GM11168 (cell line): ENCODE data around the gene PAWR.
"Not testable (repeated sequence)": the region's sequence is repeated elsewhere in the genome, so short reads cannot be mapped to it uniquely, and the experiment has no call there.

Source experiments
- in situ Hi-C: fragments of 300-500 bp; cut with MboI; formaldehyde crosslinking; loops from one replicate; pipeline ENCODE4 v1.12.0; 2022; ENCODE audit warnings: low sequenced_read_pairs; ENCODE audit not compliant: unreplicated experiment

PAWR gene

GRCh38 chr12:79652521-79652920, 38.2 kb downstream of the PAWR start:
- in situ Hi-C loops, result no loop called here

DNA sequence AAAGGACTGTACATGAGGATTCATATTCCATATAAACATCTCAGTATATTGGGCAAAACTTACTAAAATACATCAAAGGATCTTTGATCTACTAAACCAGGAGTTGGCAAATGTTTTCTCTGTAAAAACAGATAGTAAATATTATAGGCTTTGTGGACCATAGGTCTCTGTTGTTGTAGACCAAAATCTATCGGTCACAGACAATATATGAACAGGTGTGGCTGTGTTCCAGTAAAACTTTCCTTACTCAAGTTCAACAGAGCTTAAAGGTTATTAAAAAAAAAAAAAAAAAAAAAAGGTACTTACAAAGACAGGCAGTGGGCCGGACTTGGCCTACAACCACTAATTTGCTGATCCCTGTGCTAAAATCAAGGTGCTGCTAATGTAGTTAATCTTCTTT, 40.3 kb downstream of the PAWR start:
- in situ Hi-C loops, result no loop called here

- in situ Hi-C loops, result no loop called here
These were observed 41.9 kb downstream of the PAWR start for GRCh38 chr12:79648881-79649280.

DNA sequence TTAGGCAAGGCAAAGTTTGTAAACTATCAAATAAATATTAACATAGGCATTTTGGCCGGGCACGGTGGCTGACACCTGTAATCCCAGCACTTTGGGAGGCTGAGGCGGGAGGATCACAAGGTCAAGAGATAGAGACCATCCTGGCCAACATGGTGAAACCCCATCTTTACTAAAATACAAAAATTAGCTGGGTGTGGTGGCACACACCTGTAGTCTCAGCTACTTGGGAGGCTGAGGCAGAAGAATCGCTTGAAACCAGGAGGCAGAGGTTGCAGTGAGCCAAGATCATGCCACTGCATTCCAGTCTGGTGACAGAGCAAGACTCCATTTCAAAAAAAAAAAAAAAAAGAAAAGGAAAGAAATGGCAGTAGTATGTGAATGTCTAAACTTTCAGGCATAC, 43.9 kb downstream of the PAWR start:
- in situ Hi-C loops, result not testable (repeated sequence)

DNA sequence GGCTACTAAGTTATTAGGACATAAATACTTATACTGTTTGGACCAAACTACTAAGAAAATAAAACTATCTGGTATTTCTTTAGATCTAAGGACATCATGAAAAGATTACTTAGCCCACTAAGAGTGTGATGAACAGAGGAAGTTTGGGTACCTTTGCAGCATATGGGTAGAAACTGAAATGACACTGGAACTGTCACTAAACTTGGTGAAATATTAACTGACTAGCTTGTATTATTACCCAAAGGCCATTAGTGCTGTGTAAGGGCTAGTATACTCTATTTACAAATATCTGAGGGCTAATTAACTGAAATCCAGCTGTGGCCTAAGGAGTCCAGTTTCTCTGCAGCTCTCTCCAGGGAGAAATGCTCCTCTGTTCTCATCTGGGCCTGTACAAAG, 45.5 kb downstream of the PAWR start:
- in situ Hi-C loops, result no loop called here

- in situ Hi-C loops, result no loop called here
These were observed 46.2 kb downstream of the PAWR start for GRCh38 chr12:79644274-79645234.

GRCh38 chr12:79643821-79644220, 46.9 kb downstream of the PAWR start:
- in situ Hi-C loops, result no loop called here

GRCh38 chr12:79638490-79638889, 52.3 kb downstream of the PAWR start:
- in situ Hi-C loops, result no loop called here

DNA sequence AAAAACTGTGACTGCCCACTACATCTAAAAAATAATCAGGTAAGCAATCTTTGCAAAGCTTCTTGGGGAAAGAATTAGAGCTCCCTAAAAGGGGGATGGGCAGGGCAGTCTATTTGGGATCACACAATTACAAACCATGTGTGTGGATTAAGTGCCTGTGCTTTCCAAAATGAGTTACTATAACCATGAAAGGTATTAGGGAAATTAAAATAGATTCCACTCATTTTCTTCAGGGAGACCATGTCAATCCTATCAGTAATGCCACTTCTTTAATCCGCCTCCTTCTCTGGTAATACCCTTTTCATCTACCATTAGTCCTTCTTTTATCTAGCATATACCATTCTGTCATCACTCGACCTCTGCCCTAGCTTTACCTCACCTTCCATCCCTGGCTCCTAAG, 53.7 kb downstream of the PAWR start:
- in situ Hi-C loops, result no loop called here

- in situ Hi-C loops, result no loop called here
These were observed 55.1 kb downstream of the PAWR start for GRCh38 chr12:79635676-79636075.

- in situ Hi-C loops, result no loop called here
These were observed 55.8 kb downstream of the PAWR start for GRCh38 chr12:79634957-79635471.

- in situ Hi-C loops, result no loop called here
These were observed 61.2 kb downstream of the PAWR start for GRCh38 chr12:79629561-79629960.

DNA sequence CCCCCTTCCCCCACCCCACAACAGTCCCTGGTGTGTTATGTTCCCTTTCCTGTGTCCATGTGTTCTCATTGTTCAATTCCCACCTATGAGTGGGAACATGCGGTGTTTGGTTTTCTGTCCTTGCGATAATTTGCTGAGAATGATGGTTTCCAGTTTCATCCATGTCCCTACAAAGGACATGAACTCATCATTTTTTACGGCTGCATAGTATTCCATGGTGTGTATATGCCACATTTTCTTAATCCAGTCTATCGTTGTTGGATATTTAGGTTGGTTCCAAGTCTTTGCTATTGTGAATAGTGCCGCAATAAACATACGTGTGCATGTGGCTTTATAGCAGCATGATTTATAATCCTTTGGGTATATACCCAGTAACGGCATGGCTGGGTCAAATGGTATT, 64.0 kb downstream of the PAWR start:
- in situ Hi-C loops, result not testable (repeated sequence)

DNA sequence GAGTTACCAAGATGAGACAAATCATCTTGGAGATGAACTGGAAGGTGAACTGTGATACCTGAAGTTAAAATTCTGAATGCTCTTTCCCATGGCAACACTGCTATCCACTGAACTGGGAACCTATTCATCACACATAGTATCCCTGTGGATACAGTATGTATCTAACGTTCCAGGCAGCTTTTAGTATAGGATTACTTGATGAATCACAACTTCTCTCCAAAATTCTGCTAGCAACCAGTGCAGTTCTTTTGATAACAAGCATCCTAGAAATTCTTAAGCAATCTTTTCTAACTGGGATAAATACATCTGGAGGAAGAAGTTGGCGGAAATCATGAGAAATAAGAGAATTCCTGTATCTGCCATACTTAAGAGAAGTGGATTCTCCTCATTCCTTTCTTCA, 66.4 kb downstream of the PAWR start:
- in situ Hi-C loops, result no loop called here

DNA sequence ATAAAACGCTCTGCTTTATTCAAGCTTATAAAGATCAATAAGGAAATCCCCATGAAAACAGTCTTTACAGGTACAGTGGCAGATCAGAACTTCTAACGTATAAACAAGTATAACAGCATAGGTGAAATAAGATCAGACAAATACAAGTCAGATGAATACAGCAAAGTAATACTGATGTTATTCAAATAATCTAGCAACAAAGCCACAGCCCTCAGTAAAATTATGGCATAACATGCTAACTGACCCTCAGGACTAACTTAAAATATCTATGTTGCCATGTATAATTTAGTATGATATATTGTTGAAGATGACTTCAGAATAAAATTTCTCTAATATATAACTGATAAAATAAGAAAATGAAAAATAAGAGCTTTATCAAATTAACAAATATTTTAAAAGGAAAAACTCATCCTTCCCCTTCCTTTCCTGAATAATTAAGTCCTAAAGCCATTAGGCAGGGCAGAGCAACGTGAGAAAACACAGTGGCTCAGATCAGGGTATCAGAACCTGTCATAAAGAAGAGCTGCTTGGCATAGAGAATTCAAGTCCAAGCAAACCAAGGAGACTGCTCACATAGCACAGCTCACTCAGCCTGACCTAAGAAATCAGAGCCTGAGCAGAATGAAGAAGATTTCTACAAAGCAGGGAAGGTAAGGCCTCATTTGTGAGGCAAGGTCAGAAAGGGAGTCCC, 70.7 kb downstream of the PAWR start:
- in situ Hi-C loops, result no loop called here

- in situ Hi-C loops, result no loop called here
These were observed 71.8 kb downstream of the PAWR start for GRCh38 chr12:79618848-79619404.

- in situ Hi-C loops, result no loop called here
These were observed 73.1 kb downstream of the PAWR start for GRCh38 chr12:79617696-79618095.

- in situ Hi-C loops, result no loop called here
These were observed 74.9 kb downstream of the PAWR start for GRCh38 chr12:79615596-79616560.

GRCh38 chr12:79614730-79615129, 76.0 kb downstream of the PAWR start:
- in situ Hi-C loops, result no loop called here

- in situ Hi-C loops, result no loop called here
These were observed 88.9 kb downstream of the PAWR start for GRCh38 chr12:79601908-79602307.
